SU-DHL-6 (cell line): ENCODE data around the gene ZFX.

Experiments
- CTCF ChIP-seq: fragments of 200-600 bp; sonication (generic); IDR thresholded peaks from one replicate; pipeline ENCODE4 v1.5.1; 2017; ENCODE audit warnings: antibody characterized with exemption, mild to moderate bottlenecking, low read length, moderate library complexity; ENCODE audit not compliant: insufficient read depth, poor library complexity, severe bottlenecking
- EZH2phosphoT487 ChIP-seq: fragments of 200-600 bp; sonication (generic), shearing (Covaris generic); conservative IDR thresholded peaks from 2 replicates; pipeline ENCODE4 v1.6.1; 2018; ENCODE audit warnings: mild to moderate bottlenecking, antibody characterized with exemption, low read length, moderate library complexity, mixed read lengths

GRCh38 chrX:24242649-24243175, 93.2 kb downstream of the ZFX start:
- TF ChIP-seq CTCF (no peak), EZH2phosphoT487 (no peak)
